GM18505 (cell line): Measurements from ENCODE around the gene HPS3.
"Not testable (repeated sequence)": the region's sequence is repeated elsewhere in the genome, so short reads cannot be mapped to it uniquely, and the experiment has no call there.

ENCODE experiments used
- ATAC-seq: cut with Tn5 transposase; IDR thresholded peaks from one replicate; pipeline ENCODE4 v1.9.1; 2021; ENCODE audit not compliant: unreplicated experiment
- POLR2A ChIP-seq: IDR thresholded peaks from 4 replicates; pipeline ENCODE4 v1.6.1; 2011; ENCODE audit warnings: borderline replicate concordance; ENCODE audit not compliant: insufficient read depth, insufficient read length; ENCODE audit errors: extremely low read depth

HPS3 gene

GRCh38 chr3:149129326-149130205 is at the start of gene HPS3:
Gene HPS3, plus strand, starts transcription at chr3:149129638. Its CDS starts 86 bp downstream, at chr3:149129724.
- ATAC-seq, result peak; percentile 97
- TF ChIP-seq POLR2A, result peak; percentile 86

GRCh38 chr3:149080011-149080698 is 49.3 kb upstream of the HPS3 start:
- ATAC-seq, result no peak
- TF ChIP-seq POLR2A, result no peak

- TF ChIP-seq POLR2A, result no peak
- no peak for ATAC-seq
Observed at GRCh38 chr3:149080699-149081091, 48.7 kb upstream of the HPS3 start.

- no peak for TF ChIP-seq POLR2A
- no peak for ATAC-seq
Observed at GRCh38 chr3:149081772-149082171, 47.7 kb upstream of the HPS3 start.

- no peak for TF ChIP-seq POLR2A
- peak; percentile 24 for ATAC-seq
Observed at GRCh38 chr3:149085828-149086231, 43.6 kb upstream of the HPS3 start.

GRCh38 chr3:149086232-149086988 is 43.0 kb upstream of the HPS3 start, which contains the start of gene HLTF:
Gene HLTF, minus strand, starts transcription at chr3:149086533. Its CDS starts 197 bp downstream, at chr3:149086336.
- peak; percentile 98 for ATAC-seq
- peak; percentile 68 for TF ChIP-seq POLR2A

GRCh38 chr3:149087208-149087607 is 42.2 kb upstream of the HPS3 start:
- no peak for ATAC-seq
- TF ChIP-seq POLR2A, result no peak

GRCh38 chr3:149089395-149089794 is 40.0 kb upstream of the HPS3 start:
- no peak for ATAC-seq
- no peak for TF ChIP-seq POLR2A

- no peak for TF ChIP-seq POLR2A
- ATAC-seq, result no peak
Observed at GRCh38 chr3:149090461-149090860, 39.0 kb upstream of the HPS3 start.

GRCh38 chr3:149090907-149091306 is 38.5 kb upstream of the HPS3 start:
- TF ChIP-seq POLR2A, result no peak
- ATAC-seq, result no peak

GRCh38 chr3:149091983-149092382 is 37.5 kb upstream of the HPS3 start:
- ATAC-seq, result no peak
- TF ChIP-seq POLR2A, result no peak

- ATAC-seq, result peak; percentile 93
- TF ChIP-seq POLR2A, result no peak
Observed at GRCh38 chr3:149095487-149095886, 34.0 kb upstream of the HPS3 start.

- ATAC-seq, result not testable (repeated sequence)
Observed at GRCh38 chr3:149097987-149098386, 31.5 kb upstream of the HPS3 start.
